B cell (primary cell): ENCODE results near the gene SLC44A2. TPM values are rescaled to one million over a fixed set of nuclear protein-coding genes. Genes with fewer than 3 reads are reported as not detected.

ENCODE experiments used
- ATAC-seq: fragments of 200-7000 bp; cut with Tn5 transposase; one replicate; pipeline ENCODE4 v1.10.0; 2021; ENCODE audit warnings: low read depth, mild to moderate bottlenecking, moderate number of reproducible peaks, moderate library complexity
- CTCF ChIA-PET: fragments of 350-600 bp; sonication (Branson Sonifier 250); formaldehyde crosslinking; loops from one replicate; lab custom pipeline; 2021; ENCODE audit warnings: antibody characterized with exemption, inconsistent platforms; lab: Charles Lee
- POLR2A ChIA-PET: fragments of 350-600 bp; sonication (Branson Sonifier 250); formaldehyde crosslinking; loops from one replicate; lab custom pipeline; 2021; ENCODE audit warnings: antibody characterized with exemption; lab: Charles Lee
- DNase-seq: peaks from one replicate; pipeline ENCODE4 v3.0.0; 2013
- H2AFZ ChIP-seq: 2 replicates; pipeline ENCODE4 v1.6.1; 2012; ENCODE audit warnings: mild to moderate bottlenecking, low read depth, low read length; ENCODE audit not compliant: insufficient read depth, poor library complexity, severe bottlenecking
- H3K27ac ChIP-seq, 2 donors: 1 replicate in 1 of 2; 2 replicates in 1 of 2; pipeline ENCODE4 v1.5.1; 2012 to 2013; ENCODE audit warnings: low read length in 2 of 2, mild to moderate bottlenecking in 2 of 2, moderate library complexity in 1 of 2
- H3K27me3 ChIP-seq, 4 experiments: fragments of 200-600 bp in 1 of 4; sonication (generic) in 1 of 4; replicated peaks in 1 of 4; 1 replicate in 2 of 4; 2 replicates in 2 of 4; pipeline versions ENCODE4 v1.6.1 to v1.7.0; 2013 to 2016; ENCODE audit warnings: low read length in 3 of 4, mild to moderate bottlenecking in 2 of 4, mixed read lengths in 1 of 4, moderate library complexity in 1 of 4; ENCODE audit not compliant: insufficient read depth in 4 of 4, control insufficient read depth in 3 of 4; ENCODE audit errors: control extremely low read depth in 1 of 4
- H3K36me3 ChIP-seq, 2 experiments: replicated peaks in 1 of 2; 1 replicate in 1 of 2; 2 replicates in 1 of 2; pipeline versions ENCODE4 v1.6.1 to v1.7.1; 2013; ENCODE audit warnings: low read length in 1 of 2; ENCODE audit not compliant: insufficient read depth in 2 of 2, control insufficient read depth in 1 of 2; ENCODE audit errors: control extremely low read depth in 1 of 2, extremely low read depth in 1 of 2
- H3K4me1 ChIP-seq, 2 donors: fragments of 200-600 bp in 1 of 2; sonication (generic) in 1 of 2; 1 replicate in 1 of 2; 2 replicates in 1 of 2; pipeline versions ENCODE4 v1.5.1 to v1.6.1; 2013 to 2017; ENCODE audit warnings: low read length in 2 of 2; ENCODE audit not compliant: control insufficient read depth in 2 of 2, insufficient read depth in 2 of 2
- H3K4me2 ChIP-seq: replicated peaks from 2 replicates; pipeline ENCODE3; 2012; ENCODE audit warnings: mild to moderate bottlenecking, low read depth, low read length; ENCODE audit not compliant: poor library complexity, severe bottlenecking
- H3K4me3 ChIP-seq, 5 experiments: fragments of 200-600 bp in 1 of 5; sonication (generic) in 1 of 5; 1 replicate in 3 of 5; 2 replicates in 2 of 5; pipeline versions ENCODE4 v1.5.1 to v1.7.0; 2011 to 2016; ENCODE audit warnings: low read length in 4 of 5, mild to moderate bottlenecking in 4 of 5, low read depth in 2 of 5, control low read depth in 1 of 5, moderate library complexity in 1 of 5; ENCODE audit not compliant: insufficient read depth in 1 of 5; ENCODE audit errors: control extremely low read depth in 1 of 5, extremely low read depth in 1 of 5
- H3K79me2 ChIP-seq: fragments of 200-600 bp; sonication (generic); one replicate; pipeline ENCODE4 v1.6.0; 2016; ENCODE audit warnings: low read length; ENCODE audit not compliant: control insufficient read depth, insufficient read depth
- H3K9ac ChIP-seq: fragments of 200-600 bp; sonication (generic); 2 replicates; pipeline ENCODE4 v1.6.1; 2017; ENCODE audit warnings: mild to moderate bottlenecking, low read length, moderate library complexity
- H3K9me3 ChIP-seq, 3 donors: one replicate each; pipeline versions ENCODE4 v1.6.1 to v1.7.1; 2013; ENCODE audit warnings: low read length in 2 of 3; ENCODE audit not compliant: control insufficient read depth in 2 of 3, insufficient read depth in 1 of 3; ENCODE audit errors: control extremely low read depth in 1 of 3
- H4K20me1 ChIP-seq: 2 replicates; pipeline ENCODE4 v1.6.0; 2012; ENCODE audit warnings: mild to moderate bottlenecking, low read length; ENCODE audit not compliant: insufficient read depth, control insufficient read depth, poor library complexity, severe bottlenecking
- H3K27ac Mint-ChIP-seq: one replicate; pipeline ENCODE4 v1.8.0; 2021; ENCODE audit warnings: mixed read lengths
- H3K27me3 Mint-ChIP-seq: one replicate; pipeline ENCODE4 v1.8.0; 2021; ENCODE audit warnings: mixed read lengths
- H3K4me1 Mint-ChIP-seq: one replicate; pipeline ENCODE4 v1.8.0; 2021; ENCODE audit warnings: mixed read lengths
- H3K4me3 Mint-ChIP-seq: one replicate; pipeline ENCODE4 v1.8.0; 2021; ENCODE audit warnings: mixed read lengths
- H3K9me3 Mint-ChIP-seq: one replicate; pipeline ENCODE4 v1.8.0; 2022; ENCODE audit warnings: mixed read lengths; ENCODE audit not compliant: insufficient read depth
- EZH2 ChIP-seq: IDR thresholded peaks from 2 replicates; pipeline ENCODE4 v1.6.1; 2012; ENCODE audit warnings: borderline replicate concordance, low read depth, mild to moderate bottlenecking, moderate library complexity, low read length; ENCODE audit not compliant: insufficient read depth, poor library complexity, severe bottlenecking
- WGBS: methylation state at CpG from one replicate; pipeline ENCODE4 v1.1.5; 2013; ENCODE audit warnings: missing lambda C conversion rate; ENCODE audit not compliant: insufficient coverage; 5-methylcytosine and 5-hydroxymethylcytosine counted together
- intact Hi-C: fragments of 100-400 bp; cut with micrococcal nuclease; formaldehyde crosslinking; loops from one replicate; pipeline ENCODE4 v1.10.0; 2022
- polyA plus RNA-seq: library from polyadenylated mRNA; depleted of rRNA; stranded (reverse); fragments of >200 nt; gene quantifications from 2 replicates; pipeline ENCODE4 v1.2.3, GENCODE V29; 2012
- total RNA-seq, 2 donors: library from RNA; stranded (reverse); fragments of 120-200 nt in 1 of 2; gene quantifications; 1 replicate in 1 of 2; 2 replicates in 1 of 2; pipeline versions ENCODE4 v1.2.3 to v1.2.4, GENCODE V29; 2013 to 2022
- TF ChIP-seq, protein P1 (sequence below): fragments of 200-600 bp; IDR thresholded peaks from one replicate; pipeline ENCODE4 v1.8.0; 2022; ENCODE audit warnings: antibody characterized with exemption, mild to moderate bottlenecking

Gene SLC44A2
- total and polyA plus RNA-seq, 2 donors (not counting 1 experiment from before 2014, with no cell fraction given), result 245 to 369 TPM

DNA sequence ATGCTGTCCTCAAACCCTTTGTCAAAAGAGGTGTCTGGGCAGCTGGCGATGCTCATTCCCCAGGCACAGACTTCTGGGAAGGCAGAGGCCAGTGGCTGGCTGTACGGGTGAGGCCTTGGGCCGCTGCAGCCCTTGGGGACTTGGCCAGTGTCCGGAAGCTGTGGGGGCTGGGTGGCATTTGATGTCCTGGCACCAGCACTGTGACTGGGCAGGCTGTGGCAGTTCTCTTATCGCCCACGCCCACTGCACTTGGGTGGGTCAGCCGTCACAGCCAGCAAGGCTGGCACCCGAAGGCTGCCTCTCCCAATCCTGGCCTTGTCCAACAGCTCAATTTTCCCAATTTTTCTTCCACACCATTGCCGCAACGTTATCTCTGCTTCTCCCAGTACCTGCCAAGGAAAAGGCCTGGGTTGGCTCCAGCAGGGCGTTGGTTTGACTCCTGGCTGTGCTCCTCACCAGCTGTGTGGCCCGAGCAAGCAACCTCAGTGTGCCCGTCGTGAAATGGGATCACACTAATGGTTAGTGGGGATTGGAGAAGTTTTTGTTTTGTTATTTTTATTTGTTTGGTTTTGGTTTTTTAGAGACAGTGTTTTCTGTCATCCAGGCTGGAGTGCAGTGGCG, 12.7 kb upstream of the SLC44A2 start:
- Histone ChIP-seq H3K27me3 (no peaks in the 10 kb centered on the region), H3K79me2 (peaks cover 97% of the 10 kb centered on the region), H4K20me1 (peaks cover 75% of the 10 kb centered on the region), H3K9me3 (no peaks in the 10 kb centered on the region), H2AFZ (no peak overlapping the region), H3K9ac (no peak overlapping the region), H3K27ac (no peak overlapping the region), H3K4me3 (no peak overlapping the region), H3K36me3 (peaks cover 3 to 26% of the 10 kb centered on the region in 2 experiments), H3K4me2 (no peak overlapping the region), H3K4me1 (peaks cover 21 to 72% of the 10 kb centered on the region in 2 donors)
- intact Hi-C loops, result no loop called here
- Mint-ChIP-seq H3K9me3 (no peaks in the 10 kb centered on the region), H3K27me3 (no peaks in the 10 kb centered on the region), H3K4me1 (peaks cover 48% of the 10 kb centered on the region), H3K4me3 (no peak overlapping the region), H3K27ac (peak overlapping the region; percentile 37)
- CTCF ChIA-PET, result interaction anchor here (1.0 to 2.4 kb wide), 4 partner anchors 9 to 71 kb away, joined by 3 to 9 read pairs (median 5); no protein-coding TSS in a partner anchor
- TF ChIP-seq EZH2, result no peak
- TF ChIP-seq, protein P1, sequence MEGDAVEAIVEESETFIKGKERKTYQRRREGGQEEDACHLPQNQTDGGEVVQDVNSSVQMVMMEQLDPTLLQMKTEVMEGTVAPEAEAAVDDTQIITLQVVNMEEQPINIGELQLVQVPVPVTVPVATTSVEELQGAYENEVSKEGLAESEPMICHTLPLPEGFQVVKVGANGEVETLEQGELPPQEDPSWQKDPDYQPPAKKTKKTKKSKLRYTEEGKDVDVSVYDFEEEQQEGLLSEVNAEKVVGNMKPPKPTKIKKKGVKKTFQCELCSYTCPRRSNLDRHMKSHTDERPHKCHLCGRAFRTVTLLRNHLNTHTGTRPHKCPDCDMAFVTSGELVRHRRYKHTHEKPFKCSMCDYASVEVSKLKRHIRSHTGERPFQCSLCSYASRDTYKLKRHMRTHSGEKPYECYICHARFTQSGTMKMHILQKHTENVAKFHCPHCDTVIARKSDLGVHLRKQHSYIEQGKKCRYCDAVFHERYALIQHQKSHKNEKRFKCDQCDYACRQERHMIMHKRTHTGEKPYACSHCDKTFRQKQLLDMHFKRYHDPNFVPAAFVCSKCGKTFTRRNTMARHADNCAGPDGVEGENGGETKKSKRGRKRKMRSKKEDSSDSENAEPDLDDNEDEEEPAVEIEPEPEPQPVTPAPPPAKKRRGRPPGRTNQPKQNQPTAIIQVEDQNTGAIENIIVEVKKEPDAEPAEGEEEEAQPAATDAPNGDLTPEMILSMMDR, result no peak
- WGBS, result over 99% methylated on average over 14 of the region's 15 CpGs
- DNase-seq (no peak), ATAC-seq (no peak)
- POLR2A ChIA-PET, result interaction anchor here (1.0 to 1.8 kb wide), 2 partner anchors 9 to 10 kb away, joined by 3 to 4 read pairs; no protein-coding TSS in a partner anchor

DNA sequence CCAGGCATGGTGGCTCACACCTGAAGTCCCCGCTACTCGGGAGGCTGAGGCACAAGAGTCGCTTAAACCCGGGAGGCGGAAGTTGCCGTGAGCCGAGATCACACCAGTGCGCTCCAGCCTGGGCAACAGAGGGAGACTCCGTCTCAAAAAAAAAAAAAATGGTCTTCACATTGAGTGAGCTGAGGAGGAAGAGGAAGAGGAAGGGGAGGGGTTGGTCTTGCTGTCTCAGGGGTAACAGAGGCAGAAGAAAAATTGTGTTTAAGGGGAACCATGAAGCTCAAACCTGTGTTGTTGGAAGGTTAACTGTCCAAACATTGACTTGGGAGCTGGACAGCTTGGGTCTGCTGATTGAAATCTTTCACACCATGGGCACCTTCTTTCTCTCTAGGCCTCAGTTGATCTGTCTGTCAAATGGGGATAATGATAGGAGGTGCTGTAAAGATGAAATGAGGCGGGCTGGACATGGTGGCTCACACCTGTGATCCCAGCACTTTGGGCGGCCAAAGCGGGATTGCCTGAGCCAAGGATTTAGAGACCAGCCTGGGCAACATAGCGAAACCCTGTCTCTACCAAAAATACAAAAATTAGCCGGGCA, 9.8 kb upstream of the SLC44A2 start:
- TF ChIP-seq EZH2, result no peak
- TF ChIP-seq, protein P1, result no peak
- DNase-seq (peak; percentile 66), ATAC-seq (peak; percentile 56)
- CTCF ChIA-PET, result interaction anchor here (0.6 to 3.8 kb wide), 5 partner anchors 19 to 87 kb away, joined by 3 to 37 read pairs (median 4); no protein-coding TSS in a partner anchor
- H3K27ac ChIP-seq, result peak overlapping the region; percentile 11 to 49
- peak overlapping the region; percentile 90 for H3K27ac Mint-ChIP-seq
- H3K79me2 ChIP-seq, result peaks cover 98% of the 10 kb centered on the region
- H3K4me2 ChIP-seq, result peak overlapping the region; percentile 48
- no peaks in the 10 kb centered on the region for H3K9me3 ChIP-seq
- peak overlapping the region; percentile 76 for H3K4me3 Mint-ChIP-seq
- H2AFZ ChIP-seq, result no peak overlapping the region
- H3K27me3 ChIP-seq, result no peaks in the 10 kb centered on the region
- peaks cover 18 to 57% of the 10 kb centered on the region in 2 donors for H3K4me1 ChIP-seq
- no peaks in the 10 kb centered on the region for H3K27me3 Mint-ChIP-seq
- H3K4me1 Mint-ChIP-seq, result peaks cover 46% of the 10 kb centered on the region
- peak overlapping the region in 2 of 5 experiments; percentile 32 to 38 for H3K4me3 ChIP-seq
- POLR2A ChIA-PET, result interaction anchor here (0.6 to 1.0 kb wide), 3 partner anchors 11 to 190 kb away, joined by 3 to 4 read pairs (median 4); no protein-coding TSS in a partner anchor
- peaks cover 4 to 40% of the 10 kb centered on the region in 2 experiments for H3K36me3 ChIP-seq
- H3K9me3 Mint-ChIP-seq, result no peaks in the 10 kb centered on the region
- WGBS, result 56% methylated on average over 8 of the region's 14 CpGs
- peak overlapping the region; percentile 35 for H3K9ac ChIP-seq
- H4K20me1 ChIP-seq, result peaks cover 89% of the 10 kb centered on the region
- intact Hi-C loops, result loop anchor here (5.0 kb wide), 1 partner anchor 33 kb away; no protein-coding TSS in a partner anchor
